GM20431 (cell line): ENCODE results near the gene NPC1L1.

Experiments
- in situ Hi-C: fragments of 300-500 bp; cut with MseI, MboI; formaldehyde crosslinking; loops from one replicate; pipeline ENCODE4 v1.15.0; 2020; ENCODE audit warnings: low sequenced_read_pairs; ENCODE audit not compliant: unreplicated experiment

NPC1L1 gene

GRCh38 chr7:44538798-44539668 is 2.1 kb downstream of the NPC1L1 start:
- in situ Hi-C loops: no loop called here

GRCh38 chr7:44538093-44538797 is 2.9 kb downstream of the NPC1L1 start:
- in situ Hi-C loops: no loop called here

- in situ Hi-C loops: no loop called here
Measured at GRCh38 chr7:44537442-44537841, 3.7 kb downstream of the NPC1L1 start.

GRCh38 chr7:44536090-44536489 is 5.0 kb downstream of the NPC1L1 start:
- in situ Hi-C loops: no loop called here

GRCh38 chr7:44535348-44536064 is 5.6 kb downstream of the NPC1L1 start:
- in situ Hi-C loops: no loop called here

- in situ Hi-C loops: no loop called here
Measured at GRCh38 chr7:44534501-44534900, 6.6 kb downstream of the NPC1L1 start.

- in situ Hi-C loops: no loop called here
Measured at GRCh38 chr7:44534087-44534486, 7.0 kb downstream of the NPC1L1 start.

- in situ Hi-C loops: no loop called here
Measured at GRCh38 chr7:44533301-44534055, 7.7 kb downstream of the NPC1L1 start.

- in situ Hi-C loops: no loop called here
Measured at GRCh38 chr7:44531421-44532380, 9.4 kb downstream of the NPC1L1 start.

- in situ Hi-C loops: no loop called here
Measured at GRCh38 chr7:44530990-44531389, 10.1 kb downstream of the NPC1L1 start.

GRCh38 chr7:44524811-44525388 is 16.2 kb downstream of the NPC1L1 start:
- in situ Hi-C loops: no loop called here

GRCh38 chr7:44522315-44522714 is 18.8 kb downstream of the NPC1L1 start:
- in situ Hi-C loops: no loop called here

GRCh38 chr7:44521347-44522095 is 19.6 kb downstream of the NPC1L1 start:
- in situ Hi-C loops: no loop called here

GRCh38 chr7:44520574-44520973 is 20.6 kb downstream of the NPC1L1 start:
- in situ Hi-C loops: no loop called here

- in situ Hi-C loops: no loop called here
Measured at GRCh38 chr7:44519546-44519945, 21.6 kb downstream of the NPC1L1 start.

- in situ Hi-C loops: no loop called here
Measured at GRCh38 chr7:44518761-44519160, 22.4 kb downstream of the NPC1L1 start.

- in situ Hi-C loops: no loop called here
Measured at GRCh38 chr7:44517175-44517574, 24.0 kb downstream of the NPC1L1 start.
